Endothelial cell of umbilical vein (primary cell): ENCODE results near the gene CFTR.

Experiments
- GATA2 ChIP-seq: IDR thresholded peaks from 2 replicates; pipeline ENCODE4 v1.7.0; 2011; ENCODE audit warnings: low read depth, mild to moderate bottlenecking, moderate library complexity, mixed read lengths, low read length; ENCODE audit not compliant: insufficient read length, insufficient read depth
- POLR2A ChIP-seq: IDR thresholded peaks from 2 replicates; pipeline ENCODE4 v1.6.1; 2012; ENCODE audit warnings: low read depth, mild to moderate bottlenecking, control low read depth, low read length

GRCh38 chr7:117674617-117675016 lies 194.8 kb downstream of the CFTR start:
- no peak for TF ChIP-seq POLR2A
- TF ChIP-seq GATA2: no peak
